GM12878 (cell line): ENCODE measurements around the gene PGAM1.

Experiments
- CEBPB ChIP-seq, 2 experiments: fragments of 150-350 bp in 1 of 2; IDR thresholded peaks; 2 replicates each; pipeline ENCODE4 v1.6.1; 2012 to 2014; ENCODE audit warnings: low read depth in 2 of 2, low read length in 2 of 2, borderline replicate concordance in 1 of 2, inconsistent platforms in 1 of 2
- DPF2 ChIP-seq: fragments of 450-650 bp; IDR thresholded peaks from 2 replicates; pipeline ENCODE4 v1.6.1; 2017; ENCODE audit warnings: mild to moderate bottlenecking
- EZH2 ChIP-seq: IDR thresholded peaks from 2 replicates; pipeline ENCODE4 v1.6.1; 2012; ENCODE audit warnings: low read depth, mild to moderate bottlenecking, control low read depth, inconsistent platforms, low read length, borderline replicate concordance; ENCODE audit not compliant: control insufficient read depth
- HDAC2 ChIP-seq: fragments of 200-600 bp; sonication (generic); IDR thresholded peaks from 2 replicates; pipeline ENCODE4 v1.6.1; 2017
- HDGF ChIP-seq: fragments of 450-650 bp; IDR thresholded peaks from 2 replicates; pipeline ENCODE4 v1.6.1; 2016; ENCODE audit warnings: antibody characterized with exemption
- NRF1 ChIP-seq: conservative IDR thresholded peaks from 2 replicates; pipeline ENCODE4 v1.6.1; 2011; ENCODE audit warnings: mild to moderate bottlenecking, low read depth, low read length, improper control_type of control experiment
- RAD21 ChIP-seq: IDR thresholded peaks from 2 replicates; pipeline ENCODE4 v1.6.1; 2011; ENCODE audit warnings: mild to moderate bottlenecking, low read depth, low read length, moderate library complexity; ENCODE audit not compliant: insufficient read depth
- RELB ChIP-seq: fragments of 450-650 bp; IDR thresholded peaks from 2 replicates; pipeline ENCODE4 v1.6.1; 2017; ENCODE audit warnings: low read depth, mild to moderate bottlenecking, moderate library complexity
- SUZ12 ChIP-seq: fragments of 200-600 bp; sonication (generic); IDR thresholded peaks from one replicate; pipeline ENCODE4 v1.6.1; 2018; ENCODE audit warnings: antibody characterized with exemption, mild to moderate bottlenecking; ENCODE audit not compliant: unreplicated experiment
- ZBTB11 ChIP-seq: fragments of 450-650 bp; formaldehyde crosslinking; IDR thresholded peaks from 2 replicates; pipeline ENCODE4 v1.5.0; 2022; ENCODE audit warnings: mild to moderate bottlenecking, missing genetic modification characterization
- ZNF24 ChIP-seq: fragments of 450-650 bp; IDR thresholded peaks from 2 replicates; pipeline ENCODE4 v1.6.1; 2017; ENCODE audit warnings: antibody characterized with exemption, mild to moderate bottlenecking
- TF ChIP-seq, protein P1 (sequence below), 3 experiments: IDR thresholded peaks in 2 of 3; conservative IDR thresholded peaks in 1 of 3; 2 replicates each; pipeline ENCODE4 v1.5.1; 2011; ENCODE audit warnings: low read depth in 3 of 3, low read length in 3 of 3, mild to moderate bottlenecking in 3 of 3, control low read depth in 2 of 3, moderate library complexity in 2 of 3, inconsistent platforms in 1 of 3, mixed read lengths in 1 of 3; ENCODE audit not compliant: control insufficient read depth in 2 of 3, insufficient read depth in 1 of 3; ENCODE audit errors: extremely low read depth in 1 of 3

DNA sequence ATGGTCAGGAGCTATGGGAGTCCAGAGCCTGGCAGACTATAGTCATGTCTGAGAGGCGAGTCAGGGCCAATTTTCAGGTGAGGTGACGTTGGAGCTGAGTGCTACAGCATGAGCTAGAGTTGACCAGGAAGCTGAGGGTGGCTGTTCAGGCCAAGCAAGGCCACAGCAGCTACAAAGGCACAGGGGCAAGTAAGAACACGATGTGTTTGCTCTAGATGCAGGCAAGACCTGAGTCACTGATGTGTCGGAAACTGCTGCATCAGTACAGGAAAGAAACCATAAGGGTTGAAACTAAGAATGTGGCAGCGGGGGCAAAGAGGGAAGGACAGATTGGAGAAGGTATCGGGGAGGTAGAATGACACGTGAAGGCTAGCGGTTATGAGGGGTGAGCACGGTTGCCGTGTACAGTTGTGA is 13.1 kb upstream of the PGAM1 start:
- TF ChIP-seq, protein P1, sequence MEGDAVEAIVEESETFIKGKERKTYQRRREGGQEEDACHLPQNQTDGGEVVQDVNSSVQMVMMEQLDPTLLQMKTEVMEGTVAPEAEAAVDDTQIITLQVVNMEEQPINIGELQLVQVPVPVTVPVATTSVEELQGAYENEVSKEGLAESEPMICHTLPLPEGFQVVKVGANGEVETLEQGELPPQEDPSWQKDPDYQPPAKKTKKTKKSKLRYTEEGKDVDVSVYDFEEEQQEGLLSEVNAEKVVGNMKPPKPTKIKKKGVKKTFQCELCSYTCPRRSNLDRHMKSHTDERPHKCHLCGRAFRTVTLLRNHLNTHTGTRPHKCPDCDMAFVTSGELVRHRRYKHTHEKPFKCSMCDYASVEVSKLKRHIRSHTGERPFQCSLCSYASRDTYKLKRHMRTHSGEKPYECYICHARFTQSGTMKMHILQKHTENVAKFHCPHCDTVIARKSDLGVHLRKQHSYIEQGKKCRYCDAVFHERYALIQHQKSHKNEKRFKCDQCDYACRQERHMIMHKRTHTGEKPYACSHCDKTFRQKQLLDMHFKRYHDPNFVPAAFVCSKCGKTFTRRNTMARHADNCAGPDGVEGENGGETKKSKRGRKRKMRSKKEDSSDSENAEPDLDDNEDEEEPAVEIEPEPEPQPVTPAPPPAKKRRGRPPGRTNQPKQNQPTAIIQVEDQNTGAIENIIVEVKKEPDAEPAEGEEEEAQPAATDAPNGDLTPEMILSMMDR (IDR thresholded peaks at IDR 0.05 in 2 of 3, conservative IDR thresholded peaks at IDR 0.05 in 1 of 3; ENCODE audit: control insufficient read depth in 2 of 3, extremely low read depth in 1 of 3, insufficient read depth in 1 of 3, low read depth in 3 of 3, low read length in 3 of 3): no peak
- TF ChIP-seq HDGF: no peak
- no peak for TF ChIP-seq RELB
- no peak for TF ChIP-seq CEBPB (IDR thresholded peaks at IDR 0.05; ENCODE audit: borderline replicate concordance in 1 of 2, low read depth in 2 of 2, low read length in 2 of 2)
- no peak for TF ChIP-seq DPF2
- TF ChIP-seq SUZ12: no peak
- TF ChIP-seq HDAC2: no peak
- TF ChIP-seq ZBTB11 (CRISPR knock-in tag): no peak
- no peak for TF ChIP-seq ZNF24
- no peak for TF ChIP-seq NRF1
- no peak for TF ChIP-seq RAD21
- TF ChIP-seq EZH2: no peak
